SKM-1 treated with dmso at 0.1 percent for 144 hours (cell line): ENCODE results near the gene TXLNA.

ENCODE experiments used
- DNase-seq: peaks from one replicate; lab custom pipeline; 2025; ENCODE audit not compliant: unreplicated experiment; lab: John Stamatoyannopoulos, UW

TXLNA gene

DNA sequence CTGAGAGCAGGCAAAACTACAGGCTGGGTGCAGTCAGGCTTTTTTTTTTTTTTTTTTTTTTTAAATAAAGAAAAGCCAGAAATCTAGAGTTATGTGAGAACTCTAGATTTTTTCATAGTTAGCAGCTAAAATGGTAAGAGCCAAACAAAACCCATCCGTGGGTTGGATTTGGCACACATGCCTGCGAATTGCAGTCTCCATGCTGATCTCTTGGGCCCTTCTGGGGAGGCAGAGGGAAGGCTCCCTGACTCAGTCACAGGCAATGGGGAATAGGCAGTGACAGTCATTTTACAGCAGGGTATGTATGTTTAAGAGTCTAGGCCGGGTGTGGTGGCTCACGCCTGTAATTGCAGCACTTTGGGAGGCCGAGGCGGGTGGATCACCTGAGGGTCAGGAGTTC lies 2.6 kb downstream of the TXLNA start:
- no peak for DNase-seq

- DNase-seq: no peak
Observed at GRCh38 chr1:32184650-32185049, 5.2 kb downstream of the TXLNA start.

GRCh38 chr1:32186077-32186476 lies 6.6 kb downstream of the TXLNA start:
- no peak for DNase-seq

DNA sequence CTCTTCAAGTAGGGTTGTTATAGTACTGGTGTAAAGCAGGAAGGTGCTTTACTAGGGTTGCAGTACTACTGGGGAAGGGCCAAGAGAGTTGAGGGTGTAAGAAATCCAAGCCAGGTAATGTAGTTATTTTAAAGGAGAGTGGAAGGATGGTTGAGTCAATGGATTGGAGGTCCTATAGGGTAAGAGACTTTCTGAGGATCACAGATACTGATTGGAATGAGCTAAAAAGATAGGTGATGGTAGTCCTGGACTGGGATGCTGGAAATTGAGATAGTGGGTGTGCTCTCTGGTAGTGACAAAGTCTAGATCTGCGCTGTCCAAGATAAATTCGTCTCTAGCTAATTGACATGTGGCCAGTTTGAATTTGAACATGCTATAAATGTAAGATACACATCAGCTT lies 7.0 kb downstream of the TXLNA start:
- no peak for DNase-seq

DNA sequence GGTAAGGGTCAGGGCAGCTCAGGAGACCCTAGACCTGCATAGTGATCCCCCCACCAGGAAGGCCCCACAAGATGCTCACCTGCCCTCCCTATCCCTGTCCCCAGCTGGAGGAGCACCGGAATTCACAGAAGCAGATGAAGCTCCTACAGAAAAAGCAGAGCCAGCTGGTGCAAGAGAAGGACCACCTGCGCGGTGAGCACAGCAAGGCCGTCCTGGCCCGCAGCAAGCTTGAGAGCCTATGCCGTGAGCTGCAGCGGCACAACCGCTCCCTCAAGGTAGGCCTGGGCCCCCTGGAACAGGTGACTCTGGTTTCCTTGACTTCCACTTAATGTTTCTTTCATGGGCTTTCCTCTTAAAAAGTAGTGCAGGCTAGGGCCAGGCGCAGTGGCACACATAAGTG lies 8.4 kb downstream of the TXLNA start:
- DNase-seq: no peak

DNA sequence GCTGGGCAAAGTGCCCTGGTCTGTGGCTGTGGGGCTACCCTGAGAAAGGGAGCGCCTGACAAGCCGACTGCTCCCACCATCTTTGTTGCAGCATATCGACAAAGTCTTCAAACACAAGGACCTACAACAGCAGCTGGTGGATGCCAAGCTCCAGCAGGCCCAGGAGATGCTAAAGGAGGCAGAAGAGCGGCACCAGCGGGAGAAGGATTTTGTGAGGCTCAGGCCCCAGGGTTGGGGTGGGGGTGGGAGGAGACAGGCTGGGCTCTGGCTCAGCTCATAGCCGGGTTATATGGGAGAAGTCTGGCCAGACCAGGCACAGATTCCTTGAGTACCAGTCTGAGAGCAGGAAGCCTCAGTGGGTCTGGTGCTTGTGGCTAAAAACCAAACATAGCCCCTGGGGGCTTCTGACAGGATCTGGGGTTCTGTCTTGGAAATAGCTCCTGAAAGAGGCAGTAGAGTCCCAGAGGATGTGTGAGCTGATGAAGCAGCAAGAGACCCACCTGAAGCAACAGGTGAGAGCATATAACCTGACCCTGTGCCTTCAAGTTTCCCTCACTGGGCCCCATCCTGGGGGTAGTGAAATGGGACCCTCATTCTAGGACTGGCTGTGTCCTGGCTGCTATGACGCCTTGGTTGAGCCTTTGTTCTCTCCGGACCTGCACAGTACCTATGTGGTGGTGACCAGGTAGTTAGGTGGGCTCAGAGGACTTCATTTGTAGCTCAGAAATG lies 12.9 kb downstream of the TXLNA start:
- DNase-seq: no peak

DNA sequence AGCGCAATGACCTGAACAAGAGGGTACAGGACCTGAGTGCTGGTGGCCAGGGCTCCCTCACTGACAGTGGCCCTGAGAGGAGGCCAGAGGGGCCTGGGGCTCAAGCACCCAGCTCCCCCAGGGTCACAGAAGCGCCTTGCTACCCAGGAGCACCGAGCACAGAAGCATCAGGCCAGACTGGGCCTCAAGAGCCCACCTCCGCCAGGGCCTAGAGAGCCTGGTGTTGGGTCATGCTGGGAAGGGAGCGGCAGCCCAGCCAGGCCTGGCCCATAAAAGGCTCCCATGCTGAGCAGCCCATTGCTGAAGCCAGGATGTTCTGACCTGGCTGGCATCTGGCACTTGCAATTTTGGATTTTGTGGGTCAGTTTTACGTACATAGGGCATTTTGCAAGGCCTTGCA lies 15.5 kb downstream of the TXLNA start:
- no peak for DNase-seq

DNA sequence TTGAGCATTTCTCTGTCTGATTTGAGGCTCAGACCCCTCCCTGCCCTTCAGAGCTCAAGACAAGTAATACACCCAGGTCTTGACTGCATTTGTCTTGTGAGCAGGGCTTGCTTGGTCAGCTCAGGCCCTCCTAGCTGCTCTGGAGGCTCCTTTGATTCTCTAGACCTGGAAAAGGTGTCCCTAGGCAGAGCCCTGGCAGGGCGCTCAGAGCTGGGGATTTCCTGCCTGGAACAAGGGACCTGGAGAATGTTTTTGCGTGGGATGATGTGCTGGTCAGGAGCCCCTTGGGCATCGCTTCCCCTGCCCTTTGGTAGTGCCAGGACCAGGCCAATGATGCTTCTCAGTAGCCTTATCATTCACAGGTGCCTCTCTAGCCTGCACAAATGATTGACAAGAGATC lies 16.1 kb downstream of the TXLNA start:
- no peak for DNase-seq

DNA sequence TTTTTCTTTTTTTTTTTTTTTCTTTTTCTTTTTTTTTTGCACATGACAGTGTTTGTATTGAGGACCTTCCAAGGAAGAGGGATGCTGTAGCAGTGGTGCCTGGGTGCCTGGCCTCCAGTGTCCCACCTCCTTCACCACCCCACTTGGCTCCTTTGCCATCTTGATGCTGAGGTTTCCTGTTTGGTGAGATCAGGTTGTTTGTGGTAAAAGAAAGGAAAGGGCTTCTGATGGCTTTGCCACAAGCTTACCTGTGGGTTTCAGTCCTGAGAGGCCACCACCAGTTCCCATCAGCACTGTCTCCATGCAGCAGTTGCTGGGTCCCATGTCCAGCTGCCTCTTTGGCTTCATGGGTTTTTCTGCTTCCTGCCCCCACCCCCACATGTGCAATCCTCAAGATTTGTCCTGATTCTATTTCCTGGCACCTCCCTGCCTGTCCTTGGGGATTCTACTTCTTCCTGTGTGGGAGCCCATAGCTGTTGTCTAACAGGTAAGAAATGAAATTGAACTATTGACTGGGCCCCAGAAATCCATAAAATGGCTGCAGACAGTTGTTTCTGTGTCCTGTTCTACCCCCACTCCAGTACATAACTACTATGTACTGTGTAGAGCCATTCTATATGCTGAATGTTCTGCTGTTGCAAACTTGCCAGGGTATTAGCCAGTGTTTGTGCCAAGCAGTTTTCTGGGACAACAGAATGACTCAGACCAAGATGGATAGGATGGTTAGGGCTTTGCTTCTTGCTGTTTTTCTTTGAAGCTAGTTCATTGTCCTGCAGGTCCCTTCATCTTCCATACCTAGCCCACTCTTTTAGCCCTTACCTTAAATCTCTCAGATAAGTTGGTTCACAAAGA lies 16.7 kb downstream of the TXLNA start:
- no peak for DNase-seq

GRCh38 chr1:32197074-32197473 lies 17.6 kb downstream of the TXLNA start:
- no peak for DNase-seq

DNA sequence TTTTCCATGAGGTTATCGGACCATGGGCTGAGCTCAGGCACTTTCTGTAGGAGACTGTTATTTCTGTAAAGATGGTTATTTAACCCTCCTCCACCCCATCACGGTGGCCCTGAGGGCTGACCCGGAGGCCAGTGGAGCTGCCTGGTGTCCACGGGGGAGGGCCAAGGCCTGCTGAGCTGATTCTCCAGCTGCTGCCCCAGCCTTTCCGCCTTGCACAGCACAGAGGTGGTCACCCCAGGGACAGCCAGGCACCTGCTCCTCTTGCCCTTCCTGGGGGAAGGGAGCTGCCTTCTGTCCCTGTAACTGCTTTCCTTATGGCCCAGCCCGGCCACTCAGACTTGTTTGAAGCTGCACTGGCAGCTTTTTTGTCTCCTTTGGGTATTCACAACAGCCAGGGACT lies 18.4 kb downstream of the TXLNA start:
- DNase-seq: no peak

DNA sequence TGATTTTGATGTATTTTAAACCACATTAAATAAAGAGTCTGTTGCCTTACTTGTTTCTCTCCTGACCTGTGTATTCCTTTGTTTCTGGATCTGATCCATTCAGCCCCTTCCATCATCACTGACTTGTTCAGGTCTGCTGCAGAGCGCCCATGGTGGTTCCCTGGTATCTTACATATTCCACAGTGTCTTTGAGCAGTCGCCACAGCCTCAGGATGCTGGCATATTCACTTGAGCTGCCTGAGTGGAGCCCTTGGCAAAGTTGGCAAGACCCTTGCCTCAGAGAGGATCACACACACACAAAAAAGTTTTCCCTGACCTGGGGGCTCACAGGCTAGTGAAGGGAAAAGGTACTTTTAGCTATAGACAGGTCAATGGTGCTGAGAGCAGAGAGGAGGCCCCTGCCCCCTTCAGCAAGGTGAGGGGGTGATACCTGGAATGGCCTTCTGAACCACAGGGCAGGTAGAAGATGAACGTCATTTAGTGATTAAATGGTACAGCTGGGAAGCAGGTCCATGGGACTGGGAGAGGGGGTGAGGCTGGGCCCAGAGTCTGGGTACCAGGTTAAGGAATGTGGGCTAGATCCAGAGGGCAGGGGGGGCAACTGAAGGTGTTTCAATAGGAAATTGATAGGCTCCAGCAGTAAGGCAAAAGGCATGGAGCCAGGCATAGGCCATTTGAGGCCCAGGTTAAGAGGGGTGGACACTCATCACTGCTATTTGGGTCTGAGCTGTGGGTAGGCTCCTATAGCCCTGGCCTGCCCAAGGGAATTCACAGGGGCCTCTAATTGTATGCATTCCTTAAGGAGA lies 19.0 kb downstream of the TXLNA start:
- DNase-seq: no peak

DNA sequence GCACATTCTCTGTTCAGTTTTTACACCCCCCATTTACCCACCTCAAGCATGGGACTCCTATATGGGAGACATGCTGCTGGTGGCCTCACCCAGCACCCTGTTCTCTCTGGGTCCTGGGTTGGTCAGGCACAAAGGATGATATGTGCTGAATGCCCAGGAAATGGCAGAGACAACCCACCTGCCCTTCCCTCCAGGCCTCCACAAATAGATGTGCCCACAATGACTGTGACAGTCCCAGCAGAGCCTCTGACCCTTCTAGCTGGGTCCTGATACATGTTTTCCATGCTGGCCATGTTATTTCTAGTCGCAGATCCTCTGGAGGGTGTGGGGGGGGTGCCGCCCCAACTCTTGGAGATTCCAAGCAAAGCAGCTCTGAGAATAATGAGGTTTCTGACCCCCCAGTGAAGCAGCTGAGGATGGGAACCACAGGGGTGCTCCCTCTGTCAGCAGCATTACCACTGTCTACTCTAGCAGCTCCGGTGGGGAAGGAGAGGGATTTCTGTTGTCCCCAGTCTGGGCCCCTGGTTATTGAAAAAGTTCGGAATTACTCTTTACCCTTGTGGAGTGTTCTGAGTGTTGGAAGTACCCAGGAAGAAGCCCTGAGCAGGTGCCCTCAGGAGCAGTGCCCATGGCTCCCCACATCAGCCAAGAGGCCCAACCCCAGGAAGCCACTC lies 19.7 kb downstream of the TXLNA start:
- no peak for DNase-seq

DNA sequence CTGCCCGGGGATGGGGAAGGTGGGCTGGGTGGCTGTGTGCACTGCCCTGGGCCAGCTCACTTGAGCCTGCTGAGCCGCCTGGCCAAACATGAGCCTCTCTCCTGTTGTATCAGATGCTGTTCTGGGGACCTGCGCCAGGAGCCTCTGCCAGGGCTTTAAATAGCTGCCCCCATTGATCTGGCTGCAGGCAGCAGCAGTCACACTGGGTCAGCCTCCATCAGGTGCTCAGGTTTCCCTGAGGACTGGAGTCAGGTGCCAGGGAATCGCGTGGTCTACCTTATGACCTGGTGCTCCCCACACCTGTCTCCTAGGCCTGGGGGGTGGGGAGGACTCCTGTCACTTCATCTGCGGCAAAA lies 20.2 kb downstream of the TXLNA start:
- no peak for DNase-seq

- DNase-seq: peak; percentile 56
Observed at GRCh38 chr1:32200226-32201010, 20.9 kb downstream of the TXLNA start, which contains the start of gene CCDC28B. Gene CCDC28B, plus strand, starts transcription at chr1:32200595. Its CDS starts 1,341 bp downstream, at chr1:32201936.

- no peak for DNase-seq
Observed at GRCh38 chr1:32201011-32201855, 21.8 kb downstream of the TXLNA start.

DNA sequence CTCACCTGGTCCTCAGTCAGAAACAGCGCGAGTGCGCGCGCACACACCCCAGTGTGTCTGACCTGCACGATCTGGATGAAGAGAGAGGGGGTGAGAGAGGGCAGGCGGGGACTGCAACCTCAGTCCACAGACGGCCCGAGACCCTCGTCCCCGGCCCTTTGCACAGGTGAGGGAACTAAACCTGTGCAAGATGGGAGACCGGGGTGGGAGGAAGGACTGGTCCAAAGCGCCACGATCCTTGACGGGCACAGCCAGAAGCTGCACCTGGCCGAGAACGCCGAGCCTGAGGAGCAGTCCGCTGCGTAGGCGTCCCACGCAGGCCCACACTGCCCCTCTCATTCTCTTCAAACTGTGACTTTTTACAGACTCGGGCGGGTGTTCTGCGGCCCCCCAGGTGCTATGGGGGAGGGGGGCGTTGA lies 25.5 kb downstream of the TXLNA start:
- no peak for DNase-seq

- DNase-seq: peak; percentile 60
Observed at GRCh38 chr1:32205401-32206370, 26.2 kb downstream of the TXLNA start, which contains the start of gene IQCC. Gene IQCC, plus strand, starts transcription at chr1:32205671. Its CDS starts 11 bp downstream, at chr1:32205682.
